ENCODE data around the gene TRPC5OS.

- TF ChIP-seq POLR2A (IDR thresholded peaks at IDR 0.05; ENCODE audit: low read depth, low read length) (no peak), POLR2AphosphoS5 (IDR thresholded peaks at IDR 0.05; ENCODE audit: low read depth, low read length) (no peak), TAF1 (IDR thresholded peaks at IDR 0.05; ENCODE audit: borderline replicate concordance, low read depth, low read length) (no peak)
Observed at GRCh38 chrX:111914398-111915090, 38.6 kb downstream of the TRPC5OS start.
